Left ventricle myocardium superior (tissue), 1 donor: ENCODE data around the gene TLR1. TPM values are rescaled to one million over a fixed set of nuclear protein-coding genes. Genes with fewer than 3 reads are reported as not detected.
"Not testable (repeated sequence)": the region's sequence is repeated elsewhere in the genome, so short reads cannot be mapped to it uniquely, and the experiment has no call there.

ENCODE experiments used
- ATAC-seq: fragments of 200-7000 bp; cut with Tn5 transposase; one replicate; pipeline ENCODE4 v1.9.1; 2020; ENCODE audit warnings: mild to moderate bottlenecking, moderate library complexity
- DNase-seq: peaks from one replicate; pipeline ENCODE4 v3.0.0-alpha.2; 2020
- intact Hi-C: fragments of 100-400 bp; cut with micrococcal nuclease; formaldehyde crosslinking; loops from one replicate; pipeline ENCODE4 v1.11.0; 2022
- total RNA-seq: library from RNA; stranded (reverse); fragmentation: NEBNext Ultra II Directional; extraction: Animal tissue kit (Norgen Biotek cat#: 25700); gene quantifications from one replicate; pipeline ENCODE4 v1.2.1, GENCODE V29; 2021
- donor health status: DM: no; HTN: yes; CAD: no; lungs with severe emphysema.

TLR1 gene
- total RNA-seq, 1 donor from 2014 or later: 5.0 TPM

GRCh38 chr4:38814386-38814785, 9.8 kb upstream of the TLR1 start:
- intact Hi-C loops: no loop called here
- DNase-seq (no peak), ATAC-seq (no peak)

- ATAC-seq (no peak), DNase-seq (no peak)
- intact Hi-C loops: no loop called here
Observed at GRCh38 chr4:38811297-38811696, 6.7 kb upstream of the TLR1 start.

GRCh38 chr4:38807462-38807861, 2.9 kb upstream of the TLR1 start:
- intact Hi-C loops, ATAC-seq, DNase-seq: not testable (repeated sequence)

DNA sequence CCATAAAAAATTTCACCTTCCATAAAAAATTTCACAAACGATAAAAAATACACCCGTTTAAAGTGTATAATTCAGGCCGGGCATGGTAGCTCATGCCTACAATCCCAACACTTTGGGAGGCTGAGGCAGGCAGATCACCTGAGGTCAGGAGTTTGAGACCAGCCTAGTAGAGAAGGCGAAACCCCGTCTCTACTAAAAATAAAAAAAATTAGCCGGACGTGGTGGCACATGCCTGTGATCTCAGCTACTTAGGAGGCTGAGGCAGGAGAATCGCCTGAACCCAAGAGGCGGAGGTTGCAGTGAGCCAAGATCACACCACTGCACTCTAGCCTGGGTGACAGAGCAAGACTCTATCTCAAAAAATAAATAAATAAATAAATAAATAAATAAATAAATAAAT, 1.7 kb upstream of the TLR1 start:
- ATAC-seq, intact Hi-C loops: not testable (repeated sequence)

DNA sequence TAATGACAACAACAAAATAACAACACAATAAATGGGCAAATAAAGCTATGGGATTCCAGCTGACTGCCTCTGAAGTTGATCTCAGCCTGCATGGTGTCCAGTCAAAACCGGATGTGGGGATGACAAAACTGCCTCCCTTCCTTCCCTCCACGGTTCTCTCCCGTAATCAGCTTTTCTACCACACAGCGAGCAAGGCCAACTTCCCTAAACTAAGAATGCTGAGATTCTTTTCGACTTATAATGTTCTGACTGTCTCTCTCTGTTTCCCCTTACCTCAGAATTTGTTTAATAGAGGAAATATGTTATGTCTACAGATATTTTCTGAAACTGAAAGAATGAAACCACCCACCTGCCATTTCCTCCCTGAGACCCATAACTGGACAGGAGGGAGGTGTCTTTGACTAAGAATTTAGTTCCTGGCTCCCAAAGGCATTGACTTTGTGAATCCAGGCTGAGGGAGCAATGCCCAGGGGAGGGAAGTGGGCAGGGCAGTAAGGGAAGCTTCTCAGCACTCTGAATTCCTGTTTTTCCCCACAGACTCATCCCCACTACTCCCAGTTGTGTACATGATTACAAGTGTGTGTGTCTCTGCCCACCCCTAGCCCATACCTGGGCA, 1.0 kb upstream of the TLR1 start:
- intact Hi-C loops: no loop called here
- ATAC-seq (peak; percentile 90), DNase-seq (no peak)

More for the DNA sequence above, 1.7 kb upstream of the TLR1 start:
- DNase-seq: not testable (repeated sequence)

GRCh38 chr4:38803833-38804653, 548 bp downstream of the TLR1 start:
- ATAC-seq (peak; percentile 40), DNase-seq (no peak)
- intact Hi-C loops: no loop called here

- no peak for DNase-seq
- ATAC-seq: no peak
- intact Hi-C loops: no loop called here
Observed at GRCh38 chr4:38802561-38803355, 1.8 kb downstream of the TLR1 start.

DNA sequence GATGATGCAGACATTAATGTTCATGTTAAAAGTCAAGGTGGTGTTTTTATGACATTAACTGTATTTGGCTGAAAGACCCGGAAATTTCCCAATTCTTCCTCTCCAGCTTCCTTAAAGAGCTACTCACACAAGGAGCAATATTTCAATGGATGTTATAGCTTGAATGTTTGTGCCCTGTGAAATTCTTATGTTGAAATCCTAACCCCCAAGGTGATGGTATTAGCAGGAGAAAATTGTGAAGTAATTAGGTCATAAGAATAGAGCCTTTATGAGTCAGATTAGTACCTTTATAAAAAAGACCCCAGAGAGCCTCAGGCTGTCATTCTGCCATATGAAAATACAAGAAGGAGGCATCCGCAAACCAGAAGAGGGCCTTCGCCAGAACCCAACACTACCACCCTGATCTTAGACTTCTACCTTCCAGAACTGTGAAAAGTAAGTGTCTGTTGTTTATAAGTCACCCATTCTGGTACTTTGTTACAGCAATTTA, 3.6 kb downstream of the TLR1 start:
- DNase-seq (no peak), ATAC-seq (no peak)
- intact Hi-C loops: no loop called here

DNA sequence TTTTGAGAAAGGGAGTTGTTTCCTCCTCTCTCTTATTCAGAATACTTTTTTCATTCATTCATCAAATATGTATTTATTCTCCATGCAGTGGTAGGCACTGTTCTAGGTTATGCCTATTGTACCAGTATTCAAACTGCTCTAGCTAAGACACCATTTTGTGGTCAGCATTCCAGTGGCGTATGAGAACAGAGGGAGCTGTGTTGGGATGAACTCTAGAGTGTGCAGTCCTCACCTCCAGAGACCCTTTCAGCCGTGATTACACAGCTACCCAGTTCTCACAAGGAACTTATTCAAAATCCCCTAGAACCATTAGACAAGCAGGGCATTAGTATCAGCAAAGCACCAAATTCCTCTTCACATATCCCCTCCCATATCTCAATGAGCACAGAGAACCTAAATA, 4.2 kb downstream of the TLR1 start:
- intact Hi-C loops: no loop called here
- DNase-seq (no peak), ATAC-seq (no peak)

GRCh38 chr4:38795087-38795486, 9.5 kb downstream of the TLR1 start:
- ATAC-seq: no peak
- intact Hi-C loops: no loop called here
- DNase-seq: no peak

GRCh38 chr4:38794051-38794450, 10.5 kb downstream of the TLR1 start:
- ATAC-seq (no peak), DNase-seq (no peak)
- intact Hi-C loops: no loop called here

DNA sequence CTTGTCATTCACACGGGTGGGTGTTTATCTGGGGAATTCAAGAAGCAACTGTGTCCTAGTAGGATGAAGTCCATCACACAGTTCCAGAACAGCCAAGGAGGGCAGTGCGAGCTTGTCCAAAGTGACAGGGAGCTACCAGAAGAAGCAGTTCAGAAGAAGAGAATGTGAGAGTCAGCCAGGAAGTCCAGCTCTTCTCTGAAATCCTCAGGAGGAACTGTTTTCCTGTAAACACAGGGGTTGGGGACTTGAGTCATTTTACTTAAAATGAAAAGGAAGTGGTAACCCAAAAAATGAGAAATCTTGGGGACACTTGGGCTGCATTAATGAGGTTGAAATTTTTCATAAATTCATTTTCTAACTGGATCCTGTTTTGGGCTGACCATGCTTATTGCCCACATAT, 13.6 kb downstream of the TLR1 start:
- intact Hi-C loops: no loop called here

DNA sequence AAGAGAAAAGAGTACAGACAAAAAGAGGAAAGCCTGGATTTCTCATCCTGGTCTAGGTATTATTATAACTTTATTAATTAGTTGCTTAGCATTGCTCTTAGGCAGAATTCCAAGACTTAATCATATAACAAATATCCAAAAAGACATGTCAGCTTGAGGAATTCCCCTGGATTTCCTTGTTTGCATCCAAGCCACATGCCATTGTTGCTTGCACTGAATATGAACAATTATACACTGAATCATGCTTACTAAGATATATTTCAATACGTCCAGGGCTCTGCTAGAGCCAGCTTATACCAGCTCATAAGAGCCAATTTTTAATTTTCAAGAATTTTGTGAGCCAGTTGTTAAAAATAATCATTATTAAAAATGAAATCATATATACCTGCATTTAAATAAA, 16.3 kb downstream of the TLR1 start:
- DNase-seq (no peak), ATAC-seq (no peak)
- intact Hi-C loops: no loop called here

More for the DNA sequence above, 13.6 kb downstream of the TLR1 start:
- ATAC-seq (peak; percentile 32), DNase-seq (no peak)

- no peak for DNase-seq
- intact Hi-C loops: no loop called here
- ATAC-seq: no peak
Observed at GRCh38 chr4:38787693-38788092, 16.9 kb downstream of the TLR1 start.

DNA sequence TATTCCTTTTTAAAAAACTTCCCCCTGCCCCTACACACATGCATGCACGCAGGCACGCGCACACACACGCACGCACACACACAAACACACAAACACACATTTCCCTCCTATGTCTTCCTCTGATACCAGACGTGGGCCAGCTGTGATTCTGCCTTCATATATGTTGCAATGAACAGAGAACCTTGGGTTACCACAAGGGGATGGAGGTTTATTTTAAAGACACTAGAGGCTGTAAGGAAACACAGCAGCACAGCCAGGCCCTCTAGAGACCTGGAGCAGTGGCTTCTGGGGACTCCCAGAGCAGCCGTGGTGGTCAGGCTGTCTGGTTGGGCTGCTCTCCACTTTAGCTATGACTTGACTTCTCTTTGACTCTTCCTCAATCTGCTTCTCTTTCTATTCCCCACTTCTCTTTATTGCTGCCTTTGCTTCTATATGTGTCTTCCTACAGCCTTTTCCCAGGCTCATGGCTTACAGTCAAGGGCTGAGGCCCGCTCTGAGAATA, 18.6 kb downstream of the TLR1 start:
- intact Hi-C loops: no loop called here
- DNase-seq: peak; percentile 38
- ATAC-seq: peak; percentile 63

GRCh38 chr4:38785041-38785790, 19.4 kb downstream of the TLR1 start:
- intact Hi-C loops: no loop called here
- no peak for DNase-seq
- no peak for ATAC-seq

DNA sequence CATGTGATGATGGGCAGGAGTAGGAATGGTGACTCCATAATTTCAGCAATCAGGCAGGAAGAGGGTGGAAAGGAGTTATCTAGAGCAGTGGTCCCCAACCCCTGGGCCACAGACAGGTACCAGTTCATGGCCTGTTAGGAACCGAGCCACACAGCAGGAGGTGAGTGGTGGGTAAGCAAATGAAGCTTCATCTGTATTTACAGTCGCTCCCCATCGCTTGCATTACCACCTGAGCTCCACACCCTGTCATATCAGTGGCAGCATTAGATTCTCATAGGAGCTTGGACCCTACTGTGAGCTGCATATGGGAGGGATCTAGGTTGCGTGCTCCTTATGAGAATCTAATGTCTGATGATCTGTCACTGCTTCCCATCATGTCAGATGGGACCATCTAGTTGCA, 20.4 kb downstream of the TLR1 start:
- intact Hi-C loops: no loop called here
- DNase-seq: no peak
- ATAC-seq: no peak

DNA sequence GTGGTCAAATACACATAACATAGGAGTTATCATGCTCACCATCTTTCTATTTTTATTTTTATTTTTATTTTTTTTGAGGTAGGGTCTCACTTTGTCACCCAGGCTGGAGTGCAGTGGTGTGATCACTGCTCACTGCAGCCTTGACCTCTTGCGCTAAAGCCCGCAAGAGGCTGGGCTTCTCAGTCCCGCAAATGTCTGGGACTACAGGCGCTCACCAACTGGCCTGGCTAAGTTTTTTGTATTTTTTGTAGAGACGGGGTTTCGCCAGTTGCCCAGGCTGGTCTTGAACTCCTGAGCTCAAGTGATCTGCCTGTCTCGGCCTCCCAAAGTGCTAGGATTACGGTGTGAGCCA, 21.5 kb downstream of the TLR1 start:
- intact Hi-C loops: no loop called here
- no peak for ATAC-seq
- DNase-seq: no peak

GRCh38 chr4:38782452-38783108, 22.0 kb downstream of the TLR1 start, which contains the start of gene TLR10:
Gene TLR10 (minus strand): TSS chr4:38782990. CDS start chr4:38775590, 7,400 bp downstream.
- no peak for DNase-seq
- peak; percentile 60 for ATAC-seq
- intact Hi-C loops: no loop called here
